Tibial nerve (tissue), 3 donors: ENCODE measurements around the gene WNT9A.

ENCODE experiments used
- CTCF ChIP-seq, 5 experiments: fragments of 200-600 bp in 3 of 5; fragments of 450-650 bp in 2 of 5; sonication (generic) in 3 of 5; IDR thresholded peaks; one replicate each; pipeline ENCODE4 v1.5.1; 2016 to 2019; ENCODE audit warnings: antibody characterized with exemption in 5 of 5, mild to moderate bottlenecking in 3 of 5, moderate library complexity in 2 of 5
- POLR2A ChIP-seq, 2 donors: fragments of 450-650 bp; IDR thresholded peaks; one replicate each; pipeline ENCODE4 v1.6.1; 2017; ENCODE audit warnings: antibody characterized with exemption in 2 of 2, mild to moderate bottlenecking in 2 of 2, moderate library complexity in 2 of 2

- TF ChIP-seq CTCF (IDR thresholded peaks at IDR 0.05) (no peak), POLR2A (IDR thresholded peaks at IDR 0.05) (no peak)
These were observed 38.5 kb downstream of the WNT9A start for GRCh38 chr1:227909188-227909587.
